ENCODE results near the gene IL9R. TPM values are rescaled to one million over a fixed set of nuclear protein-coding genes. Genes with fewer than 3 reads are reported as not detected.

Gene IL9R
- total RNA-seq, 1 donor from 2014 or later: 1.2 TPM

GRCh38 chrX:156000361-156000926, 2.9 kb downstream of the IL9R start:
- Histone ChIP-seq H3K27me3 (ENCODE audit: low read depth) (no peaks in the 10 kb centered on the region), H3K36me3 (no peaks in the 10 kb centered on the region), H3K27ac (no peak overlapping the region), H3K4me3 (no peak overlapping the region), H3K9me3 (no peaks in the 10 kb centered on the region), H3K4me1 (no peaks in the 10 kb centered on the region)
- intact Hi-C loops (cut with DNase I): no loop called here
- DNase-seq: no peak
- ATAC-seq: no peak
- TF ChIP-seq CTCF (IDR thresholded peaks at IDR 0.05): no peak

GRCh38 chrX:156001001-156001666, 3.6 kb downstream of the IL9R start:
- Histone ChIP-seq H3K4me1 (no peaks in the 10 kb centered on the region), H3K9me3 (no peaks in the 10 kb centered on the region), H3K4me3 (no peak overlapping the region), H3K27me3 (ENCODE audit: low read depth) (no peaks in the 10 kb centered on the region), H3K27ac (no peak overlapping the region), H3K36me3 (no peaks in the 10 kb centered on the region)
- ATAC-seq (no peak), DNase-seq (no peak)
- no peak for TF ChIP-seq CTCF (IDR thresholded peaks at IDR 0.05)
- intact Hi-C loops (cut with DNase I): no loop called here

GRCh38 chrX:156001667-156002021, 4.1 kb downstream of the IL9R start:
- peak in 1 of 2 donors; percentile 14 for ATAC-seq
- Histone ChIP-seq H3K36me3 (no peaks in the 10 kb centered on the region), H3K4me3 (no peak overlapping the region), H3K9me3 (no peaks in the 10 kb centered on the region), H3K27ac (no peak overlapping the region), H3K4me1 (no peaks in the 10 kb centered on the region), H3K27me3 (ENCODE audit: low read depth) (no peaks in the 10 kb centered on the region)
- DNase-seq: no peak
- intact Hi-C loops (cut with DNase I): no loop called here
- no peak for TF ChIP-seq CTCF (IDR thresholded peaks at IDR 0.05)

- Histone ChIP-seq H3K9me3 (no peaks in the 10 kb centered on the region), H3K27ac (no peak overlapping the region), H3K36me3 (no peaks in the 10 kb centered on the region), H3K4me3 (no peak overlapping the region), H3K4me1 (no peaks in the 10 kb centered on the region), H3K27me3 (ENCODE audit: low read depth) (no peaks in the 10 kb centered on the region)
- no peak for ATAC-seq
- intact Hi-C loops (cut with DNase I): no loop called here
- TF ChIP-seq CTCF (IDR thresholded peaks at IDR 0.05): no peak
- no peak for DNase-seq
These were observed 5.0 kb downstream of the IL9R start for GRCh38 chrX:156002507-156002906.

GRCh38 chrX:156003486-156004185, 6.1 kb downstream of the IL9R start:
- intact Hi-C loops (cut with DNase I): no loop called here
- Histone ChIP-seq H3K4me1 (no peaks in the 10 kb centered on the region), H3K27me3 (ENCODE audit: low read depth) (no peaks in the 10 kb centered on the region), H3K9me3 (no peaks in the 10 kb centered on the region), H3K36me3 (no peaks in the 10 kb centered on the region), H3K27ac (no peak overlapping the region), H3K4me3 (no peak overlapping the region)
- DNase-seq (no peak), ATAC-seq (no peak)
- TF ChIP-seq CTCF (IDR thresholded peaks at IDR 0.05): no peak
